HuH-7.5 (cell line): ENCODE results near the gene FOXF2.

ENCODE experiments used
- DNase-seq: peaks from one replicate; pipeline ENCODE4 v3.0.0; 2011; ENCODE audit warnings: low spot score

Gene FOXF2

GRCh38 chr6:1379017-1379787, 10.2 kb upstream of the FOXF2 start:
- DNase-seq = no peak

- no peak for DNase-seq
Observed at GRCh38 chr6:1379788-1380147, 9.6 kb upstream of the FOXF2 start.

DNA sequence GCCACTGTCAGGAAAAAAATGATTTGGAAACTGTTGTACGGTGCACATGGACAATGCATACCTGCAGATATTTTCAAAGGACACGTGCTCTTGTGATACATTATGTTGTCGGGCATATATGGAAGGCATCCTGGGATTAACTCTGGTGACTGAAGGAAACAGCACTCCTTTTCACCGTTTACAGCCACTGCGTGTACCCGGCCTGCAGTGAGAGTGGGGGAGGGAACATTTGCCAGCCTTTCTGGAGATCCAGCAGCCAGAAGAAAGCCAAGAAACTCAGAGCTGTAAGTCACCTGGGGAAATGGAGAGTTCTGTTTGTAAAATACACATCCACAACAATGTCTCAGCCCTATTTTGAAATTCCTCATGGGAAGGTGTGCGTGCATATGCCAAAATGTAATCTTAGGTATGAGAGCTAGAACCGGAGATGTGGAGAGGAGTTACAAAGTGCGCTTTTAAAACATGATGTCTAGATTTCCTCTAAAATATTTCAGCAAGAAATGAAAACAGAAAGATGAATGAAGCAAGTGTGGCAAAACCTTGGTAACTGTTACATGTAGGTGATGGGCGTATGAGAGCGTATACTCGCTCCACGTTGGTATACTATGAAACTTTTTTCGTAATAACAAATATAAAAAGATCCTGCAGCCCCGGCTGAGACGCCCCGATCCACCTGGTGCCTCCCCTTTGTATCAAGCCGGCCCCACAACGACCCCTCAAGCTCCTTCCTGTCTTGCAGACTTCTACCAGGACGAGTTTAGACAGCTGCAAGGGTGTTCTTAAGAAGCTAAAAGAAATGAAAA, 8.6 kb upstream of the FOXF2 start:
- no peak for DNase-seq

GRCh38 chr6:1381481-1382330, 7.7 kb upstream of the FOXF2 start:
- DNase-seq = peak; percentile 72

- DNase-seq = no peak
Observed at GRCh38 chr6:1382331-1382882, 7.0 kb upstream of the FOXF2 start.

GRCh38 chr6:1382883-1383728, 6.3 kb upstream of the FOXF2 start:
- no peak for DNase-seq

- no peak for DNase-seq
Observed at GRCh38 chr6:1383729-1384548, 5.4 kb upstream of the FOXF2 start.

DNA sequence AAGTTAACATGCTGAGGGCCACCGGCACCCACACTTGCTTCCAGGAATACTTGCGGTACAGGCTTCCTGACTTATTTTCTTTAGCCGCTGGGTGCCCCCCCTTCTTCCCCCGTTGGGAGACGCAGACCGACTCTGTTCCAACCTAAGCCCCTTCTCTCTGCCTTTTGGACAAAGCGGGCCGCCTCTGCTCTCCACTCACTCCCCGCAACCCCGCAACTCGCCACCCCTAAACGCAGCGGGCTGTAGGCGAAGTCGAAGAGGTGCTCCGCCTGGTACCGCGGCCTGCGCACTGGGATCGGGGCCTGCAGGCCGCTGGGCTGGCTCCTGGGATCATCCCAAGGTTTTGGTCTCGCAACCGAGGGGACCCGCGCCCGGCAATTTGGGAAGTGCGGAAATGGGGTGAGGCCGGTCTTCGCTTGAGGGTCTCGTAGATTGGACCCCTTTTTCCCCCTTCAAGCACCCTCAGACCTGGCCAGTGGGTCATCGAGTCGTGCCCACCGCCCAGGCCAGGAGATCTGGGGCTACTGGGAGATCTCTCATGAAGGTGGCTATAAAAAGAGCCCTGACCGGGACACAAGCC, 4.7 kb upstream of the FOXF2 start:
- DNase-seq = no peak

DNA sequence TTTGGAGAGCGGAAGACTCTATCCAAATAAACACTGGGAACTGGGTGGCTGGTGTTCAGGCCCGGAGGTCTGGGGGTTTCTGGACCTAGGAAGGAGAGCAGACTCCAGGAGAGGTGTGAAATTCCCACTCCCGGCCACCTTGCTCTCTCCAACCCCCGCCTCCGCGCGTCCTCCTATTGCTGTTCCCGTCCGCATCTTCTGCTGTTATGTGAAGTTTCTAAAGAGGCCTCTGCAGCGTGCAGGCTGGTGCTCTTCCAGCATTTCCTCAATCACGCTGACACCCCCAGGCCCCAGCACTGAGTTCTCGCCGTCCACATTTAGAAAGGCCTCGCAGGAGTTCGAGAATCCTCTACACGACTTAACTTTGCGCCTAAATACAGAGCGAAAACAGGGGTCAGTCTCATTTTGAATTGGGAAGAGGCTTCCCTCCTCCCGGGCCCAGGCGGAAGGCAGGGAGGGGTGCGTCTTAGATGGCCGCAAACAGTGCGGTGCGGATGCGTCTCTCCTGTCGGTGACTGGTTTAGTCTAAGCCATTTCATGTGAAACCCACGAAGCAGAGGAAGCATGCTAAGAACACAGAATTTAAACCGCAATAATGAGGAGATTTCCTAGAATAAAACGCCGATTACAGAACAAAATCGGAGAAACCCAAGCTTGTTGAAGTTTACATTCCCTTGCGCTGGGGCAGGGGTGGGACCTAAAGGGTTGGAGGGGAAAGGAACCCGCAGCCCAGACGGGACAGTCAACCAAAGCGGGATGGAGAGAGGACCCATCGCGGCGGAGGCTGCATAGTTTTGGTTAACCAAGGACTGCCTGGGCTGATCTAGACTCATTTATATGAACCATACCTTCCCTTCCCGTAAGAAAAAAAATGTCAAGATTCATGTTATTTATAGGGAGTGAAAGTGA, 4.0 kb upstream of the FOXF2 start:
- DNase-seq = no peak

DNA sequence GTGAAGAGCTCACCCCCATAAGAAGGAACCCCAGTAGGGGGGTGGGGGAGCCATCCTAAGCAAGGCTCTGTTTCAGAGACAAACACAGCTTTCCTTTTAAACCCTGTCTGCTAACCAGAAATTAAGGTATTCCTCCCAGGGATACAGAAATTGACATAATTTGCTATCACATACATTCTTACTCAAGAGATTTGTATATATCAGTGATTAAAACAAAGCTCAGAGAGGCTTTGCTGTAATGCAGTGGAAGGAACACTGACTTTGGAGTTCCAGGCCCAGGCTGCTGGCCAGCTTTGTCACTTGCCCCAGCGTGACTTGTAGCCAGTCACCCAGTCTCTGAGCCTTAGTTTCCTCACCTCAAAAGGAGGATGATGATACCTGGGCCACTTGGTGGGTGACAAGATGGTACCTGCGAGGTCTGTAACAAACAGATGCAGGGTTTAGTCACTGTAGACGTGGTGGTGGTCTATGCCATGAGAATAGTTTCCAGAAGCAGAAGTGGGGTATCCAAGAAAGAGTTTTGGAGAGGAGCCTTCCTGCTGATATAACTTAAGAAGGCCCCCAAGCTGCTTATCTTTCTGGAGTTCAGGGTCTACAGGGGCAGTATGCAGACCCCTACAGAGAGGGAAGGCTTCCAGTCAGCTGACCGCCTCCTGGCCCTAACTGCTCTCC, 3.2 kb upstream of the FOXF2 start:
- DNase-seq = no peak

GRCh38 chr6:1387538-1387875, 1.9 kb upstream of the FOXF2 start:
- DNase-seq = no peak

DNA sequence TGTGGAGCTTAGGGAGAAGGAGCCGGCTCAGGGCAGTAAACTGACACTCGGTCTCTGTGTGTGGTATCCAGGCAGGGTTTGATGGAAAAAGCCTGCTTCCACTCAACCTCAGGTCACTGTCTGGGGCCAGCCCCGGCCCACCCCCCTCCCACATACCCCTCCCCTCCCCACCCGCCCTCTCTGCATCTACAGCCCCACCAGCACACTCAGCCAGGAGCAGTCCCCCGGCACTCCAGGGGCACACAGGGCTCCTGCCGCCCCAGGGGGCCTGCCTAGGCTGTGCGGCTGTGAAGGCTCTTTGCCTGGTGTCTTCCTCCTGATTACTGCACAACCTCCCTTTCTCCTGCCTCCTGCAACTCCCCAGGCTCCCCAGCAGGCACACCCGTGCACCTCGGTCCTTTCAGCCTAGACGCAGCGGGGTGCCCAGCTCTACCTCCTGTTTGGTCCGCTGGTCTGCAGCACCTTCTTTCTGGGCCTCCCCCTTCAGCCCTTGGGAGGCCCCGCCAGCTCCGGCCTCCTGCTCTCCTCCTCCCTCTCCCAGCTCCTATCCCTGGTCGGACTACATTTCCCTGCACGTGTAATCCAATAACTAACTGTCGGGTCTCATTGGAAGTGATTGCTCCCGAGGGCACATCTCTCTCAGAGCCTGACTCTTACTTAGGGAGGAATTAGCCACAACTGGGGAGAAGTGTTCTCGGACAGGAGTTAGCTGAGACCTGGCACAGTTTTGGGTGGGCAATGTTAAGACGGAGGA, 1.3 kb upstream of the FOXF2 start:
- no peak for DNase-seq

DNA sequence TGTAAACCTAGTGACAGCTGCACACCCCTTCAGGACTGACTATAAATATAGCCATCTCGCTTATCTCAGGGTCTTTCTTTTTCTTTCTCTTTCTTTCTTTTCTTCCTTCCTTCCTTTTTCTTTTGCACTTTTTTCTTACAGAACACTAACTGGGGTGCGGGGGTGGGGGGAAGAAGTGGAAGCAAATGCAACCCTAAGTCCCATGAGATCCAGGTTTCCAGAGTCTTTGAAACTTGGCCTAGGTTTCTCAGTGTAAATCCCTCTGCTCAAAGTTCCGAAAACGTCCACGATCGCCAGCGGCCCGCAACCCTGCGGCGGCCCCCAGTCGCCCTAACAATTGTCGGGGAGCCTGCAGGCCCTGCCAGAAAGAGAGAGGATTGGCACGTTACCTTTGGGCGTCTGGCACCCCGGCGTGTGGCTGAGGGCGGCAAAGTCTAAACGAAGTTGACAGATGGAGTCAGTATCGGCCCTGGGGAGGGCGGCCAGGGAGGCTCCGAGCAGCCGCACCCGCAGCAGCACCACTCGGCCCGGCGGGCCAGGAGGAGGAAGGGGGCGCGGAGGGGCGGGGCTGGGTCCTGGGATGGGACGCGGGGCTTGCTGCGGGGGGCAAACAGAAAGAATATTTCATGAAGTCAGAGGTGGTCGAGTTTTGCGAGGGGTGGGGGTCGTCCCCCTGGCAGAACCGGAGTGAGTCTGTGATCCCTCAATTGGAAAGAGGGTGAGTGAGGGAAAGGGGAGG, 577 bp upstream of the FOXF2 start:
- no peak for DNase-seq

DNA sequence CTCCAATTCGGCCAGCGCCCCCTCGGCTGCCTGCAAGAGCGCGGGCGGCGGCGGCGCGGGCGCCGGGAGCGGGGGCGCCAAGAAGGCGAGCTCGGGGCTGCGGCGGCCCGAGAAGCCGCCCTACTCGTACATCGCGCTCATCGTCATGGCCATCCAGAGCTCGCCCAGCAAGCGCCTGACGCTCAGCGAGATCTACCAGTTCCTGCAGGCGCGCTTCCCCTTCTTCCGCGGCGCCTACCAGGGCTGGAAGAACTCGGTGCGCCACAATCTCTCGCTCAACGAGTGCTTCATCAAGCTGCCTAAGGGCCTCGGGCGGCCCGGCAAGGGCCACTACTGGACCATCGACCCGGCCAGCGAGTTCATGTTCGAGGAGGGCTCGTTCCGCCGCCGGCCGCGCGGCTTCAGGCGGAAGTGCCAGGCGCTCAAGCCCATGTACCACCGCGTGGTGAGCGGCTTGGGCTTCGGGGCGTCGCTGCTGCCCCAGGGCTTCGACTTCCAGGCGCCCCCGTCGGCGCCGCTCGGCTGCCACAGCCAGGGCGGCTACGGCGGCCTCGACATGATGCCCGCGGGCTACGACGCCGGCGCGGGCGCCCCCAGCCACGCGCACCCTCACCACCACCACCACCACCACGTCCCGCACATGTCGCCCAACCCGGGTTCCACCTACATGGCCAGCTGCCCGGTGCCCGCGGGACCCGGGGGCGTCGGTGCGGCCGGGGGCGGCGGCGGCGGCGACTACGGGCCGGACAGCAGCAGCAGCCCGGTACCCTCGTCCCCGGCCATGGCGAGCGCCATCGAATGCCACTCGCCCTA, 963 bp downstream of the FOXF2 start:
- DNase-seq = no peak

DNA sequence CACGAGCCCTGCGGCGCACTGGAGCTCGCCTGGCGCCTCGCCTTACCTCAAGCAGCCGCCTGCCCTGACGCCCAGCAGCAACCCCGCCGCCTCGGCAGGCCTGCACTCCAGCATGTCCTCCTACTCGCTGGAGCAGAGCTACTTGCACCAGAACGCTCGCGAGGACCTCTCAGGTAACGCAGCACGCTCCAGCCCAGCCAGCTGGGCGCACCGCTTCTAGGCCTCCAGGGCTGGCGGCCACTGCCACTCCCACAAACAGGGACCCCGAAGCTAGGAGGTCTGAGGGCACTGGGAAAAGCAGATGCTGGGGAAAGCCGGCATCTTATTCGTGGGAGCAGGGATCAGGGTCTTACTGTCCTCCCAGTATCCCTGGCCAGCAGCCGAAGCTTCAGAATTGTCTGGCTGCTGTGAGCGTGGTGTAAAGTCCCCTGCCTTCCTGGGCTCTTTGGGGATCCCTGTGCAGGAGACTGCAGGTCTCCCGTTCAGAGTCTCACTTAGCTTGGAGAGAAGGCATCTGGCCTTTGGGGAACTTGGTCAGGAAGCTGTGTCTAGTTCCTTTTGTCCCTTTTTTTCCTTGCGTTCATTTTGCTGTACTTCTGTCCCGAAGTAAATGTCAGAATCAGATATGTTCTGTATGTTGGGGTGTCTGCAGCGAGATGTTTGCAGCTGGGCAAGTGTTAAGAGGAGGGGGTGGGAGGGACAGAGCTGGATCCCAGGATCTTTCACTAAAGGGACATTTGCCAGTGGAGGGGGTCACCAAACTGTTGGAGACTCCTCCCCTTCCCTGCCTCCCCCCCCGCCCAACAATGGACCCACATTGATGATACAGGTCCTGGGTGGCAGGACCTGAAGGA, 1.8 kb downstream of the FOXF2 start:
- no peak for DNase-seq
